ENCODE data around the gene DENND4A. TPM values are rescaled to one million over a fixed set of nuclear protein-coding genes. Genes with fewer than 3 reads are reported as not detected.

Gene DENND4A
- polyA plus RNA-seq, 1 of the 3 experiments (the other 2 are of a cell fraction): 2.5 TPM

DNA sequence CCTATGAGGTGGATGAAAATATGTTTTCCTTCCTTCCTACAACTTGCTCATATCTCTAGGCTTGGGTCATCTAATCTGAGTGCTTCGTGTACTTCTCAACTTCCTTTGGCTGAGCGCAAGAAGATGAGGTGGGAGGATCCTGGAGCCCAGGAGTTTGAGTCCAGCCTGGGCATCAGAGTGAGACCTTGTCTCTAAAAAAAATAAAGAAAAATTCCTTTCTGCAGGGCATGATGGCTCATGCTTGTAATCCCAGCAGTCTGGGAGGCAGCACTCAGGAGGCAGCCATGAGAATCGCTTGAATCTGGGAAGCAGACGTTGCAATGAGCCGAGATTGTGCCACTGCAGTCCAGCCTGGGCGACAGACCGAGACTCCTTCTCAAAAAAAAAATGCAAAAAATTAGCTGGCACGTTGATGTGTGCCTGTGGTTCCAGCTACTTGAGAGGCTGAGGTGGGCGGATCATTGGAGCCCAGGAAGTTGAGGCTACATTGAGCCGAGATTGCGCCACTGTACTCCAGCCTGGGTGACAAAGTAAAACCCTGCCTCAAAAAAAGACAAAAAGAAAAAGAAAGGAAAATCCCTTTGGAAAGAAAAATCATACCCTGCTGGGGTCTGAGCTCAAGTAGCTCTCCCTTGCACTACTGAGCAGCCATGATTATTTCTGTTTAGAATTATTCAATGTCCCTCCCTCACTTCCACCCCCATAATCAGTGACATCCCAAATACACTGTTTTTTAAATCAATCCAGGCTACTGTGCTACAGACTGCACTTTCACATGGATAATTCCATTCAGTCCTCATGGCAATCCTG, 49.2 kb upstream of the DENND4A start (continued):
- TF ChIP-seq USF1 (IDR thresholded peaks at IDR 0.05; ENCODE audit: borderline replicate concordance, low read depth) (no peak), POLR2AphosphoS5 (IDR thresholded peaks at IDR 0.05; ENCODE audit: low read depth, low read length) (no peak), TCF12 (IDR thresholded peaks at IDR 0.05) (no peak), RAD21 (IDR thresholded peaks at IDR 0.05; ENCODE audit: low read length) (no peak)
- TF ChIP-seq, protein P1, sequence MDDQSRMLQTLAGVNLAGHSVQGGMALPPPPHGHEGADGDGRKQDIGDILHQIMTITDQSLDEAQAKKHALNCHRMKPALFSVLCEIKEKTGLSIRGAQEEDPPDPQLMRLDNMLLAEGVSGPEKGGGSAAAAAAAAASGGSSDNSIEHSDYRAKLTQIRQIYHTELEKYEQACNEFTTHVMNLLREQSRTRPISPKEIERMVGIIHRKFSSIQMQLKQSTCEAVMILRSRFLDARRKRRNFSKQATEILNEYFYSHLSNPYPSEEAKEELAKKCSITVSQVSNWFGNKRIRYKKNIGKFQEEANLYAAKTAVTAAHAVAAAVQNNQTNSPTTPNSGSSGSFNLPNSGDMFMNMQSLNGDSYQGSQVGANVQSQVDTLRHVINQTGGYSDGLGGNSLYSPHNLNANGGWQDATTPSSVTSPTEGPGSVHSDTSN (IDR thresholded peaks at IDR 0.05): no peak
- TF ChIP-seq, protein P2, sequence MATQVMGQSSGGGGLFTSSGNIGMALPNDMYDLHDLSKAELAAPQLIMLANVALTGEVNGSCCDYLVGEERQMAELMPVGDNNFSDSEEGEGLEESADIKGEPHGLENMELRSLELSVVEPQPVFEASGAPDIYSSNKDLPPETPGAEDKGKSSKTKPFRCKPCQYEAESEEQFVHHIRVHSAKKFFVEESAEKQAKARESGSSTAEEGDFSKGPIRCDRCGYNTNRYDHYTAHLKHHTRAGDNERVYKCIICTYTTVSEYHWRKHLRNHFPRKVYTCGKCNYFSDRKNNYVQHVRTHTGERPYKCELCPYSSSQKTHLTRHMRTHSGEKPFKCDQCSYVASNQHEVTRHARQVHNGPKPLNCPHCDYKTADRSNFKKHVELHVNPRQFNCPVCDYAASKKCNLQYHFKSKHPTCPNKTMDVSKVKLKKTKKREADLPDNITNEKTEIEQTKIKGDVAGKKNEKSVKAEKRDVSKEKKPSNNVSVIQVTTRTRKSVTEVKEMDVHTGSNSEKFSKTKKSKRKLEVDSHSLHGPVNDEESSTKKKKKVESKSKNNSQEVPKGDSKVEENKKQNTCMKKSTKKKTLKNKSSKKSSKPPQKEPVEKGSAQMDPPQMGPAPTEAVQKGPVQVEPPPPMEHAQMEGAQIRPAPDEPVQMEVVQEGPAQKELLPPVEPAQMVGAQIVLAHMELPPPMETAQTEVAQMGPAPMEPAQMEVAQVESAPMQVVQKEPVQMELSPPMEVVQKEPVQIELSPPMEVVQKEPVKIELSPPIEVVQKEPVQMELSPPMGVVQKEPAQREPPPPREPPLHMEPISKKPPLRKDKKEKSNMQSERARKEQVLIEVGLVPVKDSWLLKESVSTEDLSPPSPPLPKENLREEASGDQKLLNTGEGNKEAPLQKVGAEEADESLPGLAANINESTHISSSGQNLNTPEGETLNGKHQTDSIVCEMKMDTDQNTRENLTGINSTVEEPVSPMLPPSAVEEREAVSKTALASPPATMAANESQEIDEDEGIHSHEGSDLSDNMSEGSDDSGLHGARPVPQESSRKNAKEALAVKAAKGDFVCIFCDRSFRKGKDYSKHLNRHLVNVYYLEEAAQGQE (IDR thresholded peaks at IDR 0.05; ENCODE audit: low read depth, low read length): no peak

DNA sequence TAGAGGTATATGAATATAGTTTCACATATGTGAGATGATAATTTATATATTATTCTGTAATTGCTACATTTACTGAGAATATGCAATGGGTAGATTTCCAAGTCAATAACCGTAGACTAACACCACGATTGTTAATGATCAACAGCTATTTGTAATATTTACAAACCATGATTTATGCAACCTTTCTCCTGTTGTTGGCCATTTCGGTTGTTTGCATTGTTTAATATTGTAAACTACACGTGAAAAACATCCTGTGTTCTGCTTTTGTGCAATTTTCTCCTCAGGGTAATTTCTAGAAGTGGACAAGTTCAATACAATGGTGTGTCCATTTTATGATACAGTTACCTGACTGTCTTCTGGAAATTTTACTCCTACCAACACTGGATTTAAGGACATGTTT, 47.9 kb upstream of the DENND4A start:
- Histone ChIP-seq H3K9ac (no peak overlapping the region), H3K79me2 (ENCODE audit: insufficient read depth) (no peaks in the 10 kb centered on the region), H3F3A (replicated peaks; ENCODE audit: insufficient read depth) (no peaks in the 10 kb centered on the region), H2AFZ (ENCODE audit: low read depth) (no peak overlapping the region), H3K9me3 (peaks cover 4% of the 10 kb centered on the region; the same call in 1 of the 2 replicates), H3K36me3 (replicated peaks in 1 of 2; ENCODE audit: control insufficient read depth in 1 of 2, insufficient read depth in 2 of 2, low read length in 1 of 2) (no peaks in the 10 kb centered on the region), H3K27me3 (ENCODE audit: insufficient read depth) (no peaks in the 10 kb centered on the region), H3K4me1 (ENCODE audit: control insufficient read depth in 1 of 2, insufficient read depth in 2 of 2, low read depth in 1 of 2, low read length in 1 of 2) (no peaks in the 10 kb centered on the region), H3K9me2 (no peaks in the 10 kb centered on the region), H3K4me2 (no peak overlapping the region), H3K27ac (ENCODE audit: low read depth in 2 of 2, low read length in 1 of 2) (no peak overlapping the region), H4K20me1 (ENCODE audit: insufficient read depth) (no peaks in the 10 kb centered on the region), H3K4me3 (ENCODE audit: low read depth in 2 of 2, low read length in 1 of 2) (no peak overlapping the region)
- DNase-seq: no peak
- TF ChIP-seq FOXM1 (IDR thresholded peaks at IDR 0.05; ENCODE audit: low read depth) (no peak), USF2 (IDR thresholded peaks at IDR 0.05; ENCODE audit: borderline replicate concordance, low read depth, low read length) (no peak), FOXJ3 (CRISPR knock-in tag; IDR thresholded peaks at IDR 0.05) (no peak), USF1 (IDR thresholded peaks at IDR 0.05; ENCODE audit: borderline replicate concordance, low read depth) (no peak), POLR2AphosphoS5 (IDR thresholded peaks at IDR 0.05; ENCODE audit: low read depth, low read length) (no peak), SMC3 (IDR thresholded peaks at IDR 0.05; ENCODE audit: low read depth, low read length) (no peak), EP300 (IDR thresholded peaks at IDR 0.05; ENCODE audit: borderline replicate concordance in 1 of 2, low read depth in 1 of 2, low read length in 1 of 2) (no peak), FOSL2 (IDR thresholded peaks at IDR 0.05; ENCODE audit: borderline replicate concordance, low read depth) (no peak)
- ChIA-PET POLR2A (no interaction called here), CTCF (interaction anchor here (1.0 to 1.6 kb wide), 2 partner anchors 11 to 23 kb away, joined by 3 to 4 read pairs; no protein-coding TSS in a partner anchor)
- WGBS (ENCODE audit: low lambda C conversion rate): 65% methylated on average over 4 of the region's 4 CpGs
